Measurements from ENCODE around the gene SIVA1.

The SIVA1 gene

GRCh38 chr14:104798300-104799243 lies 45.6 kb downstream of the SIVA1 start:
- no peak for DNase-seq

GRCh38 chr14:104799244-104800014 lies 46.5 kb downstream of the SIVA1 start:
- no peak for DNase-seq

GRCh38 chr14:104800015-104800770 lies 47.2 kb downstream of the SIVA1 start:
- peak; percentile 78 for DNase-seq

GRCh38 chr14:104800771-104801519 lies 48.0 kb downstream of the SIVA1 start, which contains the start of gene ZBTB42:
TSS of gene ZBTB42 (plus strand) at chr14:104801101. CDS start at chr14:104801198, 97 bp downstream.
- DNase-seq, result peak; percentile 65

GRCh38 chr14:104801520-104802393 lies 48.8 kb downstream of the SIVA1 start:
- no peak for DNase-seq

- no peak for DNase-seq
These were observed 49.6 kb downstream of the SIVA1 start for GRCh38 chr14:104802394-104803184.

- DNase-seq, result no peak
These were observed 50.4 kb downstream of the SIVA1 start for GRCh38 chr14:104803280-104803911.

GRCh38 chr14:104803912-104804410 lies 51.0 kb downstream of the SIVA1 start:
- no peak for DNase-seq

- DNase-seq, result no peak
These were observed 51.8 kb downstream of the SIVA1 start for GRCh38 chr14:104804481-104805325.

- no peak for DNase-seq
These were observed 52.4 kb downstream of the SIVA1 start for GRCh38 chr14:104805326-104805678.

- no peak for DNase-seq
These were observed 53.1 kb downstream of the SIVA1 start for GRCh38 chr14:104805941-104806624.

GRCh38 chr14:104806625-104807465 lies 53.9 kb downstream of the SIVA1 start:
- no peak for DNase-seq

- DNase-seq, result no peak
These were observed 55.5 kb downstream of the SIVA1 start for GRCh38 chr14:104808456-104808855.
